ENCODE data around the gene CADM3. TPM values are rescaled to one million over a fixed set of nuclear protein-coding genes. Genes with fewer than 3 reads are reported as not detected.

The CADM3 gene
- total RNA-seq, 2 donors from 2014 or later: 7.2 to 8.7 TPM

GRCh38 chr1:159175571-159175970, 4.2 kb downstream of the CADM3 start:
- Histone ChIP-seq H3K27ac (no peak overlapping the region), H3K9me3 (no peaks in the 10 kb centered on the region), H3K4me3 (no peak overlapping the region), H3K4me1 (ENCODE audit: control insufficient read depth in 1 of 2, low read depth in 2 of 2) (peaks cover 0 to 11% of the 10 kb centered on the region in 2 donors), H3K27me3 (replicated peaks; ENCODE audit: insufficient read depth) (no peaks in the 10 kb centered on the region), H3K36me3 (no peaks in the 10 kb centered on the region)
- DNase-seq (ENCODE audit: low spot score) (no peak), ATAC-seq (ENCODE audit: insufficient number of reproducible peaks, low FRiP score, low read depth) (no peak)
- no peak for TF ChIP-seq CTCF (IDR thresholded peaks at IDR 0.05)

- no peak for TF ChIP-seq CTCF (IDR thresholded peaks at IDR 0.05)
- no peak overlapping the region for H3K27ac ChIP-seq
- H3K4me3 ChIP-seq: no peak overlapping the region
- H3K27me3 ChIP-seq (replicated peaks; ENCODE audit: insufficient read depth): no peaks in the 10 kb centered on the region
- DNase-seq (ENCODE audit: low spot score) (no peak), ATAC-seq (ENCODE audit: insufficient number of reproducible peaks, low FRiP score, low read depth) (no peak)
- H3K36me3 ChIP-seq: no peaks in the 10 kb centered on the region
- H3K9me3 ChIP-seq: no peaks in the 10 kb centered on the region
- H3K4me1 ChIP-seq (ENCODE audit: control insufficient read depth in 1 of 2, low read depth in 2 of 2): no peaks in the 10 kb centered on the region
These were observed 6.0 kb downstream of the CADM3 start for GRCh38 chr1:159177272-159177907.

- no peaks in the 10 kb centered on the region for H3K36me3 ChIP-seq
- ATAC-seq (ENCODE audit: insufficient number of reproducible peaks, low FRiP score, low read depth) (no peak), DNase-seq (ENCODE audit: low spot score) (no peak)
- no peak for TF ChIP-seq CTCF (IDR thresholded peaks at IDR 0.05)
- H3K27ac ChIP-seq: no peak overlapping the region
- no peaks in the 10 kb centered on the region for H3K4me1 ChIP-seq (ENCODE audit: control insufficient read depth in 1 of 2, low read depth in 2 of 2)
- no peaks in the 10 kb centered on the region for H3K27me3 ChIP-seq (replicated peaks; ENCODE audit: insufficient read depth)
- H3K4me3 ChIP-seq: no peak overlapping the region
- no peaks in the 10 kb centered on the region for H3K9me3 ChIP-seq
These were observed 8.5 kb downstream of the CADM3 start for GRCh38 chr1:159179906-159180305.

- TF ChIP-seq CTCF (IDR thresholded peaks at IDR 0.05): no peak
- ATAC-seq (ENCODE audit: insufficient number of reproducible peaks, low FRiP score, low read depth) (no peak), DNase-seq (ENCODE audit: low spot score) (no peak)
- Histone ChIP-seq H3K27me3 (replicated peaks; ENCODE audit: insufficient read depth) (no peaks in the 10 kb centered on the region), H3K9me3 (no peaks in the 10 kb centered on the region), H3K36me3 (no peaks in the 10 kb centered on the region), H3K27ac (no peak overlapping the region), H3K4me3 (no peak overlapping the region), H3K4me1 (ENCODE audit: control insufficient read depth in 1 of 2, low read depth in 2 of 2) (no peaks in the 10 kb centered on the region)
These were observed 9.1 kb downstream of the CADM3 start for GRCh38 chr1:159180516-159180915.

- H3K9me3 ChIP-seq: no peaks in the 10 kb centered on the region
- no peak for TF ChIP-seq CTCF (IDR thresholded peaks at IDR 0.05)
- no peak for ATAC-seq (ENCODE audit: insufficient number of reproducible peaks, low FRiP score, low read depth)
These were observed 10.1 kb downstream of the CADM3 start for GRCh38 chr1:159181328-159182024.

More at GRCh38 chr1:159181328-159182024, 10.1 kb downstream of the CADM3 start:
- H3K27me3 ChIP-seq (replicated peaks; ENCODE audit: insufficient read depth): no peaks in the 10 kb centered on the region
- no peaks in the 10 kb centered on the region for H3K4me1 ChIP-seq (ENCODE audit: control insufficient read depth in 1 of 2, low read depth in 2 of 2)
- H3K36me3 ChIP-seq: no peaks in the 10 kb centered on the region
- no peak overlapping the region for H3K4me3 ChIP-seq
- H3K27ac ChIP-seq: no peak overlapping the region
- no peak for DNase-seq (ENCODE audit: low spot score)
